NCI-H1048 (cell line): Measurements from ENCODE around the gene OPRL1.

Experiments
- DNase-seq: peaks from one replicate; lab custom pipeline; 2025; lab: John Stamatoyannopoulos, UW

The OPRL1 gene

DNA sequence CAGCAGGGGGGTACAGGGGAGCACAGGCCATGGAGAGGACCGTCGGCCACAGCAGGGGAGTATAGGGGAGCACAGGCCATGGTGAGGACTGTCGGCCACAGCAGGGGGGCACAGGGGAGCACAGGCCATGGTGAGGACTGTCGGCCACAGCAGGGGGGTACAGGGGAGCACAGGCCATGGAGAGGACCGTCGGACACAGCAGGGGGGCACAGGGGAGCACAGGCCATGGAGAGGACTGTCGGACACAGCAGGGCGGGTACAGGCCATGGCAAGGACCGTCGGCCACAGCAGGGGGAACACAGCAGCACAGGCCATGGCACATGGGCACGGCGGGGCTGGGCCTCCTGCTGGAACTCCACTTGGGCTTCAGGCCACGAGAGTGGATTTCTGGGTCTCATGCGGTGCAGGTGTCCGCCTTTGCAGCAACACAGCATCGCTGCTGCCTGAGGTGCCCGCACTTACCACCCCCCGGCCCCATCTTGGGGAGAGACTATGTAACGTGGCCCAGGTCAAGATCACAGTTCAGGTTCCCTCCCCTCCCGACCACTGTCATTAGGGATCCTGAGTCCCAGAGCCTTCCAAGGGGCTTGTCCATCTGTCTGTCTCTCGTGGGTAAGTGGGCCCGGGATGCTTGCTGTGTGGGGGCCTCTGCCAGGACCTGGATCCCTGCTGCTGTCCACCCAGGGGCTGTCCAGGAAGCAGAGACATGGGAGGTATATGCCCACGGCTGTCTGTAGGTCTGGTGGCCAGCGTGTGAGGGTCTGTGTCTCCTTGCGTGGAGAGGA lies 25.0 kb downstream of the OPRL1 start:
- DNase-seq = no peak

DNA sequence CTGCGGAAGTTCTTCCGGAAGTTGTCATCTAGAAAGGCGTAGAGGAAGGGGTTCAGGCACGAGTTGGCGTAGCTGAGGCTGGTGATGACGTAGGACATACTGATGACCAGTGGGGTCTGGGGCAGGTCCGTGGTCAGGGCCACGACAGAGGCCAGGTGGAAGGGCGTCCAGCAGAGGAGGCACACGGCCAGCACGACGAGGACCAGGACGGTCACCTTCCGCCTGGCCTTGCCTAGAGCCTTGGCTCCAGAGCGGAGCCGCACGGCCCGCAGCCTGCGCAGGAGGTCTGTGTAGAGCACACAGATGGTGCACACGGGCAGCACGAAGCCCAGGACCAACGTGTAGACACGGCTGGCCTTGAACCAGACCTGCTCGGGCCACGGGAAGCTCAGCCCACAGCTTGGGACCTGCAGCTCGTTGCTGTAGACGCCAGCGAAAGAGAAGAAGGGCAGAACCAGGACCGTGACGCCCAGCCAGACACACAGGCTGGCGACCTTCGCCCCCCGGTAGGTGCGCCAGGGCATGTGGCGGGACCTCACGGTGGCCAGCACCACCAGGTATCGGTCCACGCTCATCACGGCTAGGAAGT lies 26.1 kb downstream of the OPRL1 start:
- DNase-seq = no peak

DNA sequence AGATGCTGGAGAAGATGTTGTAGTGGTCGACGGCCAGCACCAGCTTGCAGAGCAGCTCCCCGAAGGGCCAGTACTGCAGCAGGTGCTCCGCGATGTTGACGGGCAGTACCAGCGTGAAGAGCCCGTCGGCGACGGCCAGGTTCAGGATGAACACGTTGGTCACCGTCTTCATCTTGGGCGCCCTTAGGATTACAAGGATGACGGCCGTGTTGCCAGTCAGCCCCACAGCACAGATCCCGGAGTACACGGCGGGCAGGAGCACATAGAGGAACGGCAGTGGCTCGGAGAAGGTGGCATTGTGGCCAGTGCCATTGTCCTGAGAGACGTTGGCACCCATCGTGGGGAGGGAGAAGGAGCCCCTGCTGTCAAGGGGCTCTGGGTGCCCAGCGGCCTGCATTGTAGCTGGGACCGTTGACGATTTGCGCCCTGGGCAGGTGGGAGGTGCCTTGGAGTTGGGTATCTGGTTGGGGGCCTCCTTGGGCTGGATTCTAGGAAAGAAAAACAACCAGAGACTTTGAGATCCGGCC lies 26.6 kb downstream of the OPRL1 start:
- DNase-seq = no peak

DNA sequence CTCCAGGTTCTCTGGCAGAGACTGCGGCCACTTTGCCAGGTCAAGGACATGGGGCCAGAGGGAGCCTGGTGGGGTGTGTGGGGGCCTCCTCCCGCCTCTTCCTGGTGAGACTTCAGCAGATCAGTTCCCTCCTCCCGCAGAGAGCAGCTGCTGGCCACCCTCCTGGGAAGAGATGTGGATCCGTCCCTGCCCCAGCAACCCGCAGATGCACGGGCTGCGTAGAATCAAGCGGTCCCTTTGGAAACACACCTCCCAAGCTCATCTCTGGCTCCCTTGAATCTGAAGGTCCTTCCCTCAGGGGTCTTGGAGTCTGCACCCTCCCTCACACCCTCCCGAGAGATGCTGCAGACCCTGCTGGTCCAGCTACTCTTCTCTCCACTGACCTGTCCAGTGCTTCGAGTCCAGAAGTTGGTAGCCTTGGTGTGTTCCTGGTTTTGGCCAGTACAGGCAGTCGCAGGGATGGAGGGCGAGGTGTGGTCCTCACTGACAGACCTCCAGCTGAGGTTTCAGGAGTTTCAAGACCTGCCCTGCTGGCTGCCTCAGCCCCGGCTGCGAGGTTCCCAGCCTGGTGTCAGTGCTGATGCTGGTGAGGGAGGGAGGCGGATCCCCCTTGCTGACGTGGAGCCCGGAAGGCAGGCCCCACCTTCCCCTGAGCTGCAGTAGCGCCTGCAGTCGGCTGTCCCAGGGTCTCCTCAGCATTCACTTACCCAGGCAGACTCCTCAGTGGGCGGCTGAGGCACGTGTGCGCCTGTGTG lies 27.3 kb downstream of the OPRL1 start, which contains the start of gene NPBWR2:
NPBWR2 (minus strand) TSS at position 585 of the 755 bp plus-strand sequence. CDS start 734 bp downstream, outside the sequence.
- DNase-seq = no peak

DNA sequence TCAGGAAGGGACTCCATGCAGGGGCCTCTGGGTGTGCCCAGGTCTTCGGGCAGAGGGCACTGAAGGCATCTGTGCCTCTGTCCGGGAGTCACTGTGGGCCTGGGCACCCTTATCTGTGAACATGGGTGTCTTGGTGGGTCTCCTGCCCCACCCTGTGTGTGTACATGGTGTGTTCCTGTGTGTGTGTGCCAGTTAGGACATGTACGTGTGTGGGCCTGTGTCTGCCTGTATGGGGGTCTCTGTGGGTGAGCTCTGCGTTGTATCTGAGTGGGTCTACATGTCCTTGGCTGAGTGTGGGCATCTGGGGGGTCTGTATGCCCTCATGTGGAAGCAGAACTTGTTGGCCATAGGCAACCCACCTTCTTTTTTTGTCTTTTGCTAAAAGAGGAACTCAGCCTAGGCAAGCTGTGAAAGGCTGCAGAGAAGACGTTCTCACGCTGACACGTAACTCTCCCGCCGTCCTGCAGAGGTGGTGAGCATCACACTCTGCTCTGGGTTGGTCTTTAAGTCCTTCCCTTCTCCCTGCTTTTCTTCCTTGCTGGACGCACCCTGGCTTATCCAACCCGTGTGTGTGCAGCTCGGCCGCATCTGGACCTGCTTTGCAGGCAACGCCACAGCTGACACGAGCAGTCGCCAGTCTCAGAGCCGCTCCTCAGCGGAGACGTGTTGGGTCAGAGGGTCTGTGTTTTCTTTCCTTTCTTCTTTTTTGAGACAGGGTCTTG lies 28.0 kb downstream of the OPRL1 start:
- no peak for DNase-seq

DNA sequence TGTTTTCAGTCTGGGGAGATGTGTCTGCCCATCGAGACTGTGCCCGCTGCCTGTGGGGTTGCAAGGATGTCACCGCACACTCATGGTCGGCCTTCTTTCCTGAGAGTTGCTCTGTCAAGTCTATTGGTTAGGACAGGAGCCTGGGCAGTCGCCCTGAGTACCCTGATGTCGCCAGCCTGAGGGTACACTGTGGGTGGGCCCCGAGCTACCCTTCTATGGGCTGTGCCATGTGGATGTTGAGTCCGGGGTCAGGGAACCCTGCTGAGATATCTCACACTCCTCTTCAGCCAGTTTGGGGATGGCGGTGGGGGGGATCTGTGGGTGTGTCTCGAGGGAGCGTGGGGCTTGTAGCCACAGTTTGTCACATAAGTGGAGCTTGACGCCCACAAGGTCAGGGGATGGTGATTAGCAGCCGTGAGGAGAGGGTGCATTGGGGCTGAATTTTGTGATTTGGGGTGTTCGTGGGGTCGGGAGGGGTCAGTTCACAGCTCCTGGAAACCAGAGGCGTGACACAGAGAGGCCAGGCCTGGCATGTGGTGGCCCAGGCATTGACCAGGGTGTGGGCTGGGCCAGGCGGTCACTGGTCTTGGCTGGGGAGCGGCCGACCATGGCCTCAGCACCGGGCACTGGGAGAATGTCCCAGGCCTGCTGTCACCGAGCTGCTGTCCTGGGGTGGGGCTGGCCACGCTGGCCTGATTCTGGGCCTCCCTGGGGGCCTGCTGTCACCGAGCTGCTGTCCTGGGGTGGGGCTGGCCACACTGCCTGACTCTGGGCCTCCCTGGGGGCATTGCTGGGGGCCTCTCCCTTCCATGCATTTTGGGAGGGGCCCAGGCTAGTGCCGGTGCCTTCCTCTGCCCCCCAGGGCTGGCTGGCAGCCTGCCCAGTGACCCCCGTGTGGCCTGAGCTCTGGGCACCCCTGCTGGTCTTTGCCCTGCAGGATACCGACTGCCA lies 29.1 kb downstream of the OPRL1 start:
- no peak for DNase-seq

DNA sequence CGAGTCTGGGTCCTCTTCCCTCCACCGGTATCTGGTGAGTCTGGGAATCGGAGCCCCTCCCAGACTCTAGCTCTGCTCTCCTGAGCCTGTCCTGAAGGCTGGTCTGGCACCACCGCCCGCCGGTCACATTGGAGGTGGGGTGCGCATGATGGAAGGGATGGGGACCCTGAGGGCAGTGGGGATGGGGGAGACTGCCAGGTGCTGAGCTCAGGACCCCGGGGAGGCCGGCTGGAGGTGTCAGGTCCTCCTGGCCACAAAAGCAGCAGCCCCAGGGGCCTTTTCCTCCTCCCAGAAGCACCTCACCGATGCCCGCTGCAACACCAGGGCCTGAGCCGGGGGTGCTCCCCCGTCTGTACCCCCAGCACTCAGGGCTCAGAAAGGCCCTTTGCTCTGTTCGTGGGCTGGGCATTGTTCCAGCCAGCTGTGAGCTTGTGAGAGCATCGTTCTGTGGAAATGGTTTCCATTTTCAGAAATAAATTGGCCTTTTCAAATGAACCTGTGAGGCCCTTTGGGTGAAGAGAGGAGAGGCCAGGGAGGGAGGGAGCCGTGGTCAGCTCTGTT lies 30.0 kb downstream of the OPRL1 start:
- DNase-seq = no peak

DNA sequence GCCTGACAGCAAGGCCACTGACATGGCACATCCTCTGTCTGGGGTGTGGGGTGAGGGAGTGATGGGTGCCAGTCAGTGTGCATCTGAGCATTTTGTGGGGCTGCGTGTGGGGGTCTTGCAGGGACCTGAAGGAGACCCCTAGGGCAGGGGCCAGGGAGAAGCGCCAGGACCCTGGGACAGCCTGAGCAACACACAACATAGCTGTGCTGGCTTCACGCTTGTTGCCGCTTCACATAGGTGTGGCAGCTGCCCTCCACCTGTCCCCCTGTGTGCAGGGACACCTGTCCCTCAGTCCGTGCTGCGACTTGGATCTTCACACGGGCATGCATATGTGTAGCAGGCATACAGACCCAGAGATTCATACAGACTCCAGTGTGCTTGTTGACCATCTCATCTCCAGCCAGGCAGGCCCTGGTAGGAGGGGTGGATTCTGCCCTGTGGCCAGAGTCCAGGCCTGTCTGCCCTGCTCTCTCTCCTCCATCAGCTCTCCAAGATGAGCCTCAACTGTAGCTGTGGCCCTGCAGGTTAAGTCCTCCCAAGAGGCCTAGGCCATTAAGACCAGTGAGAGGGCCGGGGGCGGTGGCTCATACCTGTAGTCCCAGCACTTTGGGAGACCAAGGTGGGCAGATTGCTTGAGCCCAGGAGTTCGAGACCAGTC lies 30.7 kb downstream of the OPRL1 start:
- no peak for DNase-seq

DNA sequence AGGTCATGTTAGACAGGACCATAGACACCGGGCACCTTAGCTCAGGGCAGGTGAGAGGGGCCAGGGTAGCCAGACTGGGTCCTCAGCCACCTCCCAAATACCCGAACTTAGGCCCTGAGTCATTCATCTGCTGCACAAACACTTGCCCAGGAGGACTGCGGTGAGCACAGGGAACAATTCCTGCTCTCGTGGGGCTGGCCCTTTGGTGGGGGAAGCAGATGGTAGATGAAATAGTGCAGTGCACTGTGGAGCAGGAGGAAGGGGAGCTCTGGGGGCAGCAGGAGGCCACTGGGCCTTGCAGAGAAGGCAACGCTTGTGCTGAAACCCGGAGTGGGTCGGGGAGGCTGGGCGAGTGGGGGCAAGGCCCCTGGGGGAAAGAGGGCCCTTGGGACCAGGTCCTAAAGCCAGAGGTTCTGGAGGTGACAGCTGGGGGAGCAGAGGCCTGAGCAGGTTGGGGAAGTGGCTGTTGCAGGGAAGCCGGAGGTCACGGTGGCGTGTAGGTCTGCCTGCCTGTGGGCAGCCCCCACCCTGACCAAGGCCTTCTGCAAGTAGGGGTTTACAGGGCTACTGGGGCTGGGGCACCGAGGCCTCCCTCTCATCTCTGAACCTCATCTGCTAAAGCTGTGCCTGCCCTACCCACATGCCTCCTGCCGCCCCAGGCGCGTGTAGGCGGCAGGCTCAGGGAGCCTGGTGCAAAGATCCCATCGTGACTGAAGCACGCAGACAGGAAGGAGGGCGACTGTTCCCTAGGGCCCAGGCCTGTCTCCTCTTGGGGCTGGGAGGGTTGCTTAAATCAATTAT lies 32.2 kb downstream of the OPRL1 start:
- no peak for DNase-seq

DNA sequence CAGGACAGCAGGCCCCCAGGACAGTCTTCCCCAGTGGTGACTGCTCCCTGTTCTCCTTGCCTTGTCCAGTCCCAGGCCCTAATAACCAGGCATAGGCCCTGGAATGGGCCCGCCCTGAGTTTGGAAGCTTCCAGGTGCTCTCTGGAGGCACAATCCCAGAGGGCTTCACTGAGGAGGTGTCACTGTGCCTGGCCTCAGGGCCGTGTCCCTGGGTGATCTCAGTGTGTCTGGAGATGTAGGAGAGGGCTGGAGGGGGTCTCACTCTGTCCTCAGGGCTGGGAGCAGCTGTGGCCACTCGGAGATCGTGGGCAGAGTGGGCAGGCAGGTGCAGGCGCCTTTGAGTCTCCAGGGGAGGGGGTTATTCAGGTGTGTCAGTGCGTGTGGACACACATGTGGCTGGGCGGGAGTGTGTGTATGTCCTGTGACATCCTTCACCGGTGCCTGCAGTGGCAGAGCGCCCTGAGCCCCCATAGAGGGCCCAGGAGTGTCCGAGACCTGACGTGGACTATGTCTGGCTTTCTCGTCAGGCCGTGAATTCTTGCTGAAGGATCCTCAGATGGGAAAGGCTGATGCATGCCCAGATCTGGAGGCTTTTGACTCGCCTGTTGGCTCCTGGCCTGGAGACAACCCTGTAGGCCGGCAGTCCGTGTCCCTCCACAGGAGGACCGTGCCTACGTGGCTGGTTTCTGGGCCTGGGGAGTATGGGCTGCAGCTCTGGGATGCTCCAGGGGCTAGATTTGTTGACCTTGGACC lies 33.0 kb downstream of the OPRL1 start:
- DNase-seq = no peak

DNA sequence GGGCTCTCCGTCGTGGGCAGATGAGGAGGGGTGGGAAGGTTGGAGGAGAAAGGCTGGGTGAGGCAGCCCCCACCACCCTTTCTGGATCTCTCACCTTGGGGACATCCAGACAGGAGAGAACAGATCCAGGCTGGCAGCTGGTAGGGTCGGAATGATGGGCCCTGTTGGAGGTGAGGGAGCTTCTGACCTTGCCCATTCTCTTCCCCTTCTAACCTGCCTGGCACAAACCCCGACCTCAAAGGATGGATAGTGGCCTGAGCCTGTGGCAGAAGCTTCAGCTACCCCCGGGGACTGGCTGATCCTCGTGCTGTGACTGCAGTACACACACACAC lies 33.5 kb downstream of the OPRL1 start:
- no peak for DNase-seq

DNA sequence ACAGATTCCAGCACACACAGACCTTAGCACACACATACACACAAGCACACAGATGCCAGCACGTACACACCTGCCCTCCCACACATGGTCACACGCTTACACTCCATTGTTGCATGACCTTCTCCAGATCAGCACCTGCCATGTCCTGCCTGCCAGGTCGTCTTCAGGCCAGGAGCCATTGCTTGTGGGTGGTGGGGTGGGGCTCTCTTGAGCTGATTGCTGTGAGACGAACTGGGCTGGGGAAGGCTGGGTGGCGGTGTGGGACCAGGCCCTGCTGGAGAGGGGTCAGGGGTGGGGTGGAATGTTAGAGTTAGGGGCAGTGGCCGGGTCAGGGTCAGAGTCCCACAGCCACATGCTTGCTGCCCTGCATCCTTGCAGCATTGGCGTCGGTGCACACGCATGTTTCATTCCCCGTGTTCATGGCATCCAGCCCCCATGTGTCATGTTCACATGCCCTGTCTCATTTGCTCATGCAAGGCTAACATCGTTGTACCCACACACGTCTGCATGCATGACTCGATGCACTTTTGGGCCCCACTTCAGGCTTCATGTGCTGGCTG lies 34.0 kb downstream of the OPRL1 start:
- no peak for DNase-seq

DNA sequence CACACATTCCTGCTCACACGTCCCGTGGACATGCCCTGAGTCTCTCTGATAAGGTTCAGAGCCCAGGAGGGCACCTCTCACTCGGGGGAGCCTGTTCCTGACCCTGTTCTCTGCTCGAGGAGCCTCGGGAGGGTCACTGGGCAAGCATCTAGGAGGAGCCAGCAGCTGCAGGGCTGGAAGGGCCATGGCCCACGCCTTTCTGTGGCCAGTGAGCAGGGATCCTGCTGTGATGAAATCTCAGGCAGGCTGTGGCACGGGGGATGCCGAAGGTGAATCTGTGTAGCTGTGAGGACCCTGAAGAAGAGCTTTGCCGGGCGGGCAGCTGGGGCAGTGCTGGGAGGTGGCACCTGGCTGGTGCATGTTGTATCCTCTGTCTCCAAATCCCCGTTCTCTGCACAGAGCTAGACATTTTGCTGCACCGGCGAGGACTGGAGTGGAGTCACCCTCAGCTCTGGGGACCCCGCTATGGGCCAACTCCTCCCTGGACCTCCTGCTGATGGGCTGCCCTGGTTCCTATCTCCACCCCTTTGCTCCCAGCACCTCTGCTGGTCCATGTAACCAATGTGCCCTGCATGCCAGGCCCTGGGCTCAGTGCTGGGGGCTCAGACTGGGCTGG lies 34.6 kb downstream of the OPRL1 start:
- no peak for DNase-seq

DNA sequence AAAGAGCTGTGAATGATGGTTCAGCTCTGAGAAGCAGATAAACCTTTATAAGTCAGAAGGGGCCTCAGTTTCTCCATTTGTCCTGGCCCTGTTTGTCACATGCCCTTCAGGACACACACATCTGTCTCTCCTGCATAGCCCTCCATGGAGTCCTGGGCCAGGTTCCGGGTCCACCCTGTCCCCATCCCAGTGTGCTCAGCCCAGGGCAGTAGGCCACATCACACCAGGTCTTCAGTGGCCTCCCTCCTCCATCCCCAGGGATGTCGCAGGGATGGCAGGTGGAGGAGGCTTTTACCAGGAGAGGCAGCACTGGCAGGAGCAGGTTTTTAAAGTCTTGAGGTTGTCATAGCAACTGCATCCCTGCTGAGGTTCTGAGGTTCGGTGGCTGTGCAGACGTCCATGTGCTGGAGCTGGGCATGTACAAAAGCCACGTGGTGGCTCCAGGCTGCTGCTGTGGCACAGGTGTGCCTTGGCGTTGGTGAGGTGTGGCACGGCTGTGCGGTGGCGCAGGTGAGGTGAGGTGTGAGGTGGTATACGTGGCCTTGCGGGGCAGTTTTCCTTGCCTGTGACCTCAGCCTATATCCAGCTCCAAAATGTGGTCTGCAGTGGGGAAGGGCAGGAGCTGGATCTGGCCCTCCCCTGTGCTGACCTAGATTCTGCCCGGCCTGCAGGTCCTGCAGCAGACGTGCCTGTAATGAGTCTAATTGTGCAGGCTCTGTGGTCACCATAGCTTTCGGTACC lies 35.5 kb downstream of the OPRL1 start:
- DNase-seq = no peak

DNA sequence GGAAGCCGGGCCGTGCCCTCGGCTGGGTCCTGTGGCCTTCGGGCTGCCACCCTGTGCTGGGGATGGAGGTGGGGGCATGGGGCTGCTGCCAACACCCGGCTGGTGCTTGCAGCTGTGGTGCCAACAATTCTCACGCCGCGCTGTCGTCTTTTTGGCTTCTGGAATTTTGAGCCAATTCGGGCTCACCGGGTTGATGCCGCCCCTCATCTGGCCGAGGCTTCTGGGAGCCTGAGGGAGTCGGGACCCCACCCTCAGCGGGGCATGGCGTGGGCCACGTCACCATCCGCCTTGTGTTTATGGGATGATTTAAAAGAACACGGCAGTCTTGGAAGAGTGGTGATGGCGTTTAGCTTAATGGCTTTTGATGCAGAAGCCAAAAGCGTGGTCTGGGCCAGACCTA lies 36.1 kb downstream of the OPRL1 start:
- DNase-seq = no peak

DNA sequence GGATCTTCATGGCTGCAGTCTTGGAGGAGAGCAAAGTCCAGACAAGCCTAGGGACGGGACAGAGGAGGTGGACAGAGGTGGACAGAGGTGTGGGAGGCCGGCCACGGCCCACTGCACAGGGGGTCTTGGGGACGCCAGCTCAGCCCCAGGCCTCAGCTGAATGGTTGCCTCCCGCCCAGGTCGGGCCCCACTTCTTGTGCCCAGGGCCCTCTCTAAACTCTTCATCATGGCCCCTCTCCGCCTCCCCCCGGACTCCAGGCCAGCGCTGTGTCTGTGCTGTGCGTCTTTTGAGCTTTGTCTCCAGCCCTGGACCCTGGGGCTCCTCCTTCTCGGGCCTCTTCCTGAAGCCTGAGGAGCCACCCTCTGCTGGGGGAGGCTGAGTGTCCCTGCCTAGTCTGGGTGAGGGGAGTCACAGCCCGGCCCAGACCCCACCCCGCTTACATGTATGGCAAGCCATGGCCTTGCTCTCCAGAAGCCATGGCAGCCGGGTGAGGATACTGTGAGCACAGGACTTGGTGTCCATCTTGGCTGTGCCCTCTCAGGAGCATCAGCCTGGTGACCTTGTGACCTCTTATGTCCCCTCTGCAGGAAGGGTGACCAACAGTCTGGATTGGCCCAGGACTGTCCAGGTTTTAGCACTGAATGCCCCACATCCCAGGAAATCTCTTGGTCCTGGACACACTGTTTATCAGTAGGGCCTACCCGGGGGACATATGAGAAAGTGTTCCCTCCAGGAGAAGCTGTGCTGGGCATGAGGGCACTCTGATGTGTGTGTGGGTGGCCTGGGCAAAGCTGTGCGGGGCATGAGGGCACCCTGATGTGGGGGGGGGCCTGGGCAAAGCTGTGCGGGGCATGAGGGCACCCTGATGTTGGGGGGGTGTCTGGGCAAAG lies 36.9 kb downstream of the OPRL1 start:
- no peak for DNase-seq
